Measurements from ENCODE around the gene SEC22A.

- TF ChIP-seq CTCF (IDR thresholded peaks at IDR 0.05) (no peak), POLR2A (IDR thresholded peaks at IDR 0.05) (no peak)
Measured at GRCh38 chr3:123218990-123219389, 17.2 kb downstream of the SEC22A start.

Data from adrenal gland (tissue), 5 donors.